ENCODE measurements around the gene ITPK1. TPM values are rescaled to one million over a fixed set of nuclear protein-coding genes. Genes with fewer than 3 reads are reported as not detected.

The ITPK1 gene
- total RNA-seq, 1 experiment from 2014 or later: 66.2 TPM

DNA sequence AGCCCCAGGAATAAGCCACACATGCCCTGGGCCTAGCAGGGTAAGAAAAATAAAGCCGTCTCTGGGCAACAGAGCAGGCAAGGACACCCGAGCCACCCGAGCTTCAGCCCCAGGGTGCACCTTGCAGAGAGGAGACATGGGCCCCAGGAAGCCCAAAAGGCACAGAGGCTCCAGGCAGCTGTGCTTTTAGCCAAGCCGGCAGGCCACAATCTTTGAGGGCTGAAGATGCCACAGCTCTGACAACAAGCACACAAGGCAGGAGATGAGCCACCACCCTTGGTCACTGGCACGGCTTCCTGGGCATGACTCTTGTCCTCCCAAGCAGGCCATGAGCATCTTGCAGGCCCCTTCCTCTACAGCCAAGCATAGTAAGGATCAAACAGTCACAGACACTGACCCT lies 86.3 kb downstream of the ITPK1 start:
- Histone ChIP-seq H3K27me3 (ENCODE audit: low read length) (no peaks in the 10 kb centered on the region), H3K4me1 (ENCODE audit: insufficient read depth, low read length) (peaks cover 37% of the 10 kb centered on the region), H3K4me3 (ENCODE audit: low read length) (no peak overlapping the region), H3K9me3 (ENCODE audit: low read length) (no peaks in the 10 kb centered on the region), H3K9ac (ENCODE audit: low read length) (no peak overlapping the region), H4K20me1 (ENCODE audit: low read length) (no peaks in the 10 kb centered on the region), H3K79me2 (ENCODE audit: low read length) (peaks cover 17% of the 10 kb centered on the region; the same call in 1 of the 2 replicates), H2AFZ (ENCODE audit: low read length) (no peak overlapping the region), H3F3A (ENCODE audit: low read length, unreplicated experiment) (no peaks in the 10 kb centered on the region), H3K36me3 (ENCODE audit: low read depth, low read length) (no peaks in the 10 kb centered on the region), H3K27ac (ENCODE audit: low read length) (no peak overlapping the region), H3K9me2 (replicated peaks; ENCODE audit: low read length) (no peaks in the 10 kb centered on the region), H3K4me2 (ENCODE audit: low read length) (no peak overlapping the region)
- intact Hi-C loops (cut with micrococcal nuclease): no loop called here
- TF ChIP-seq EZH2 (IDR thresholded peaks at IDR 0.05; ENCODE audit: low read length, unreplicated experiment) (no peak), EZH2phosphoT487 (IDR thresholded peaks at IDR 0.05; ENCODE audit: borderline replicate concordance, low read length) (no peak)
- TF ChIP-seq, protein P1, sequence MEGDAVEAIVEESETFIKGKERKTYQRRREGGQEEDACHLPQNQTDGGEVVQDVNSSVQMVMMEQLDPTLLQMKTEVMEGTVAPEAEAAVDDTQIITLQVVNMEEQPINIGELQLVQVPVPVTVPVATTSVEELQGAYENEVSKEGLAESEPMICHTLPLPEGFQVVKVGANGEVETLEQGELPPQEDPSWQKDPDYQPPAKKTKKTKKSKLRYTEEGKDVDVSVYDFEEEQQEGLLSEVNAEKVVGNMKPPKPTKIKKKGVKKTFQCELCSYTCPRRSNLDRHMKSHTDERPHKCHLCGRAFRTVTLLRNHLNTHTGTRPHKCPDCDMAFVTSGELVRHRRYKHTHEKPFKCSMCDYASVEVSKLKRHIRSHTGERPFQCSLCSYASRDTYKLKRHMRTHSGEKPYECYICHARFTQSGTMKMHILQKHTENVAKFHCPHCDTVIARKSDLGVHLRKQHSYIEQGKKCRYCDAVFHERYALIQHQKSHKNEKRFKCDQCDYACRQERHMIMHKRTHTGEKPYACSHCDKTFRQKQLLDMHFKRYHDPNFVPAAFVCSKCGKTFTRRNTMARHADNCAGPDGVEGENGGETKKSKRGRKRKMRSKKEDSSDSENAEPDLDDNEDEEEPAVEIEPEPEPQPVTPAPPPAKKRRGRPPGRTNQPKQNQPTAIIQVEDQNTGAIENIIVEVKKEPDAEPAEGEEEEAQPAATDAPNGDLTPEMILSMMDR (conservative IDR thresholded peaks at IDR 0.05; ENCODE audit: low read depth, low read length): no peak
- ChIA-PET CTCF (no interaction called here), POLR2A (ENCODE audit: unreplicated experiment) (no interaction called here)
- BruUV-seq (replicated peaks): no TSS peak
- ATAC-seq (no peak), DNase-seq (no peak)

DNA sequence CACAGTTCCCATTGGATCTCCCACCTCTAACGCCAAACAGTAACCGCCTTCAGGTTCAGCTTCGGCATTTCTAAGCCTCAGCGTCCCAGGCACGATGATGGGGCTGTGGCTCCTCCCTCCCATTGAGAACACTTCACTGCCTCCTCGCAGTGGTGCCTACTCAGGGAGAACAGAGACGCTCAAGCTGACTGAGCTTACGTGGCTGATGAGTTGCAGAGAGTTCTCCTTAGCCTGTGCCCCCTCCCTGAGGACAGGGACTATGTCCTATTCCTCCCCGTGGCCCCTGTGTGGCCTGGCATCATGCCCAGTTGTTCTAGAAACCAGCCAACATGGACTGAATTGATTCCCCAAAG lies 87.0 kb downstream of the ITPK1 start:
- Histone ChIP-seq H3K36me3 (ENCODE audit: low read depth, low read length) (no peaks in the 10 kb centered on the region), H2AFZ (ENCODE audit: low read length) (no peak overlapping the region), H3K4me1 (ENCODE audit: insufficient read depth, low read length) (peaks cover 37% of the 10 kb centered on the region), H3K4me3 (ENCODE audit: low read length) (no peak overlapping the region), H3K9me2 (replicated peaks; ENCODE audit: low read length) (no peaks in the 10 kb centered on the region), H3F3A (ENCODE audit: low read length, unreplicated experiment) (no peaks in the 10 kb centered on the region), H3K9ac (ENCODE audit: low read length) (no peak overlapping the region), H3K27ac (ENCODE audit: low read length) (no peak overlapping the region), H3K9me3 (ENCODE audit: low read length) (no peaks in the 10 kb centered on the region), H3K4me2 (ENCODE audit: low read length) (no peak overlapping the region), H3K79me2 (ENCODE audit: low read length) (peaks cover 17% of the 10 kb centered on the region; the same call in 1 of the 2 replicates), H3K27me3 (ENCODE audit: low read length) (no peaks in the 10 kb centered on the region), H4K20me1 (ENCODE audit: low read length) (no peaks in the 10 kb centered on the region)
- ATAC-seq: no peak
- intact Hi-C loops (cut with micrococcal nuclease): no loop called here
- no peak for TF ChIP-seq EZH2 (IDR thresholded peaks at IDR 0.05; ENCODE audit: low read length, unreplicated experiment)
- no TSS peak for BruUV-seq (replicated peaks)
- CTCF ChIA-PET: no interaction called here
- DNase-seq: no peak
- POLR2A ChIA-PET (ENCODE audit: unreplicated experiment): no interaction called here

DNA sequence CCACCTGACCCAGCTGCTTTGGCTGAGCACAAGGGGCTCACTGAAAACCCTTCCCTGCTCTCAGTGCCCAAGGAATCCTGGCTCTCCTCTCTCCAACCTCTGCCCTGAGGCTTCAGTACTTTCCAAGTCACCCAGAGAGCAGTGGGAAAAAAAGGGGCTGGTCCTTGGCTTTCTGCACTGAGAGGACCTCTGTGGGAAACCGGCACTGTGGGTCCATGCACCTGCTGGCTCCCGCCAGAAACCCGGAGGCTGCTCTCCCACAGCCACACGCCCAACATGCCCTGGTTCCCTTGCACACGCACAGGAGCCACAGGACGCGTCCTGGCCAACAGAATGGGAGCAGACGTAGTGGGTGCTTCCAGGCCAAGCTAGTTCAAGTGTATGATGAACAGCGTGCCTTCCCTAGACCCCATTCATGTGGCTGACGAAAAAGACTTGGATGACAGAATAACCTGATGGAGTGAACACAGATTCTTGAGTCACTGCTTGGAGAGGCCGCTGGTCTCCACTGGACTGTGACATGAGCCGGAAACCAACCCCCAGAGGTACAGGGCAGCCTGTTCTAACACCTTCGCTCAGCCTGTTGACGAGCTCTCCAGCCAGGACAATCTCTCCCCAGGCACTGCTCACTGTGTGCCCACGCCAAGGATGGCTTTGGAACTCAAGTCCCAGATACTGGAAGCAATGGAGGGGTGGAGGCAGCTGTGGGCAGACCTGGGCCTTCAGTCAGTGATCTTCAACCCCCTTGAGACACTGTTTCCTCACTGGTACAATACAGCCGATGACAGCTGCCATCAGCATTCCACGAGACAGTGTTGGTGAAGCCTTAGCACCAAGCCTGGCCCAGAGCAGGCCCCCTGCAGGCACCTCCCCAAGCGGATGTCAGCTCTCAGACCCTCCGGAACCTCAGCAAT lies 87.7 kb downstream of the ITPK1 start:
- H3K27ac ChIP-seq (ENCODE audit: low read length): no peak overlapping the region
- peaks cover 30% of the 10 kb centered on the region for H3K4me1 ChIP-seq (ENCODE audit: insufficient read depth, low read length)
- no TSS peak for BruUV-seq (replicated peaks)
- no peak for ATAC-seq
- TF ChIP-seq, protein P1 (conservative IDR thresholded peaks at IDR 0.05; ENCODE audit: low read depth, low read length): no peak
- TF ChIP-seq EZH2 (IDR thresholded peaks at IDR 0.05; ENCODE audit: low read length, unreplicated experiment) (no peak), EZH2phosphoT487 (IDR thresholded peaks at IDR 0.05; ENCODE audit: borderline replicate concordance, low read length) (no peak)
- ChIA-PET CTCF (no interaction called here), POLR2A (ENCODE audit: unreplicated experiment) (no interaction called here)
- no peak for DNase-seq
- no peaks in the 10 kb centered on the region for H3K36me3 ChIP-seq (ENCODE audit: low read depth, low read length)
- intact Hi-C loops (cut with micrococcal nuclease): no loop called here
- no peak overlapping the region for H3K4me3 ChIP-seq (ENCODE audit: low read length)
- no peaks in the 10 kb centered on the region for H4K20me1 ChIP-seq (ENCODE audit: low read length)
- no peak overlapping the region for H3K9ac ChIP-seq (ENCODE audit: low read length)
- H3K4me2 ChIP-seq (ENCODE audit: low read length): no peak overlapping the region
- no peaks in the 10 kb centered on the region for H3F3A ChIP-seq (ENCODE audit: low read length, unreplicated experiment)
- no peak overlapping the region for H2AFZ ChIP-seq (ENCODE audit: low read length)
- H3K9me3 ChIP-seq (ENCODE audit: low read length): no peaks in the 10 kb centered on the region
- no peaks in the 10 kb centered on the region for H3K9me2 ChIP-seq (replicated peaks; ENCODE audit: low read length)
- H3K79me2 ChIP-seq (ENCODE audit: low read length): peaks cover 11% of the 10 kb centered on the region; the same call in 1 of the 2 replicates
- no peaks in the 10 kb centered on the region for H3K27me3 ChIP-seq (ENCODE audit: low read length)

Data from PC-3 (cell line).